GM10248 (cell line): ENCODE data around the gene AQP2.

Experiments
- CTCF ChIA-PET: fragments of 300-600 bp; sonication (Branson Sonifier 250); formaldehyde crosslinking; extraction: SDS; loops from one replicate; lab custom pipeline; 2021; ENCODE audit warnings: antibody characterized with exemption; lab: Yijun Ruan, JAX
- POLR2A ChIA-PET: fragments of 350-650 bp; sonication (Branson Sonifier 250); formaldehyde crosslinking; extraction: SDS; loops from one replicate; lab custom pipeline; 2020; ENCODE audit warnings: antibody characterized with exemption; lab: Yijun Ruan, JAX
- DNase-seq: peaks from one replicate; pipeline ENCODE4 v3.0.0; 2012; ENCODE audit errors: extremely low spot score
- CTCF ChIP-seq: IDR thresholded peaks from 2 replicates; pipeline ENCODE4 v1.5.1; 2012; ENCODE audit warnings: mild to moderate bottlenecking, low read depth; ENCODE audit errors: extremely low read depth, missing control alignments, control extremely low read depth

AQP2 gene

DNA sequence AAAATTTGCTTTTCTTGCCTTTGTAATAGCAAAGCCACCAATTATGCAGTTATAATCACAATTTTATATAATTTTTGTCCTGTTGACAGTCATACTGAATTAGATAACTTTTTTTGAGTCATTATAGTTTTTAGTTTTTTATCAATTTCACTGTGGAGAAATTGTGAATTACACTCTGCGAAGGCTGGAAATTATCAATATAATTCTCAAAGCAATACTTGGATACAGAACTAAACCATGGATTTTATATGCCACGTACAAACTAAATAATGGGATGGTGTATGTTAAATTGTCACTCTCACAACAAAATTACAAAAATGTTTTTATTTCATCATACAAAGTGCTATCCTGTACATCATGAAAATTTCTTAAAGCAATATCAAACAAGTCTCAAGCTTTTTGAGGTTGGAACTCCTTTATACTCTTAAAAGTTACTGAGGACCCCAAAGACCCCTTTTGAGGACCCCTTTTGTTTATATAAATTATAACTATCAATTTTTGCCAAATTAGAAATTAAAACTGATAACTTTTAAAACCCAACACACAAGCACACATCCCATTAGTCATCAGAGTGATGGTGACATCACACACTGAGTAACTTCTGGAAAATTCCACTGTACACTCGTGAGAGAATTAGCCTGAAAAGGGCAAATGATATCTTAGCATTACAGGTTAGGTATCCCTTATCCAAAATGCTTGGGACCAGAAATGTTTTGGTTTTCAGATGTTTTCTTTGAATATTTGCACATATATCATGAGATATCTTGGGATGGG, 19.8 kb upstream of the AQP2 start:
- no peak for DNase-seq
- POLR2A ChIA-PET = no interaction called here
- CTCF ChIA-PET = interaction anchor here (0.7 to 10.0 kb wide), 4 partner anchors 12 to 36 kb away, joined by 3 to 65 read pairs (median 13); no protein-coding TSS in a partner anchor
- no peak for TF ChIP-seq CTCF

GRCh38 chr12:49932023-49932422, 18.5 kb upstream of the AQP2 start:
- ChIA-PET CTCF (interaction anchor here (0.9 to 10.0 kb wide), 5 partner anchors 10 to 179 kb away, joined by 3 to 65 read pairs (median 10); partner anchors contain the start of gene COX14), POLR2A (no interaction called here)
- no peak for DNase-seq
- TF ChIP-seq CTCF = no peak

GRCh38 chr12:49932533-49933130, 17.9 kb upstream of the AQP2 start:
- no peak for TF ChIP-seq CTCF
- POLR2A ChIA-PET = no interaction called here
- CTCF ChIA-PET = interaction anchor here (2.0 to 10.0 kb wide), 3 partner anchors 10 to 35 kb away, joined by 10 to 65 read pairs (median 16); no protein-coding TSS in a partner anchor

GRCh38 chr12:49933796-49934195, 16.7 kb upstream of the AQP2 start:
- ChIA-PET CTCF (interaction anchor here (4.1 to 10.0 kb wide), 2 partner anchors 13 to 33 kb away, joined by 16 to 65 read pairs; no protein-coding TSS in a partner anchor), POLR2A (no interaction called here)
- no peak for DNase-seq
- no peak for TF ChIP-seq CTCF

More at GRCh38 chr12:49932533-49933130, 17.9 kb upstream of the AQP2 start:
- no peak for DNase-seq

- DNase-seq = no peak
- TF ChIP-seq CTCF = no peak
- ChIA-PET POLR2A (no interaction called here), CTCF (interaction anchor here (10.0 kb wide), 1 partner anchor 12 kb away, joined by 65 read pairs; no protein-coding TSS in a partner anchor)
These were observed 16.0 kb upstream of the AQP2 start for GRCh38 chr12:49934505-49934904.

DNA sequence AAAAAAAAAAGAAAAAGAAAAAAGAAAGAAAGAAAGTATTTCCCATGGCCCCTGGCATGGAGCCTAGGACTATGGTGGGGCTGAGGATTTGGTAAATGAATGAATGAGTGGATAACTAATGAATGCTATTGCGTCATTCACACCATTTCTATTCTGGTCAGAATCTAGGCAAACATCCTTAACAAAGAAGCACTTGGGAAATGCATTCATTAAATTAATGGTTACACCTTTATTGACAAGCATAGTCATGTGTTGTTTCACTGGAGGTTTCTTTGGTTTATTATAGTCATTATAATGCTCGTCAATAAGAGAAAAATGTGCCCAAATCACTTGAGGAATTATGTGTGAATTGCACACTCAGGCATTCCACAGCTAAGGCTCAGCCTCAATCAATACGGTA, 13.6 kb upstream of the AQP2 start:
- CTCF ChIA-PET = interaction anchor here (1.0 to 7.1 kb wide), 5 partner anchors 9 to 119 kb away, joined by 3 to 47 read pairs (median 4); no protein-coding TSS in a partner anchor
- no peak for DNase-seq
- POLR2A ChIA-PET = no interaction called here
- TF ChIP-seq CTCF = no peak
